Effector memory CD8-positive, alpha-beta T cell (primary cell): ENCODE measurements around the gene TOX2.
A peak's percentile ranks its signal among the peaks of the same experiment; 100 is the strongest.
"Not testable (repeated sequence)": the region's sequence is repeated elsewhere in the genome, so short reads cannot be mapped to it uniquely, and the experiment has no call there.

Experiments used
- ATAC-seq: fragments of 150-1000 bp; cut with Tn5 transposase; replicated peaks from 2 replicates; pipeline ENCODE4 v1.10.0; 2021; ENCODE audit warnings: mild to moderate bottlenecking, moderate library complexity
- DNase-seq, 3 experiments: peaks; one replicate each; pipeline ENCODE4 v3.0.0; 2021
- H3K27ac Mint-ChIP-seq, 2 donors: one replicate each; pipeline ENCODE4 v1.8.0; 2022; ENCODE audit warnings: mild to moderate bottlenecking in 2 of 2, mixed read lengths in 2 of 2, moderate library complexity in 2 of 2
- H3K27me3 Mint-ChIP-seq, 2 donors: one replicate each; pipeline ENCODE4 v1.8.0; 2022; ENCODE audit warnings: mixed read lengths in 2 of 2
- H3K36me3 Mint-ChIP-seq: one replicate; pipeline ENCODE4 v1.8.0; 2022; ENCODE audit warnings: mild to moderate bottlenecking, moderate library complexity, mixed read lengths; ENCODE audit not compliant: insufficient read depth
- H3K4me1 Mint-ChIP-seq, 2 donors: one replicate each; pipeline ENCODE4 v1.8.0; 2022; ENCODE audit warnings: low read depth in 2 of 2, mixed read lengths in 2 of 2
- H3K4me3 Mint-ChIP-seq, 2 donors: one replicate each; pipeline ENCODE4 v1.8.0; 2022; ENCODE audit warnings: mild to moderate bottlenecking in 2 of 2, mixed read lengths in 2 of 2, moderate library complexity in 2 of 2
- H3K9me3 Mint-ChIP-seq, 2 donors: one replicate each; pipeline ENCODE4 v1.8.0; 2022; ENCODE audit warnings: mixed read lengths in 2 of 2

Gene TOX2

GRCh38 chr20:44044712-44045111 is 130.1 kb downstream of the TOX2 start:
- not testable (repeated sequence) for H3K4me1 Mint-ChIP-seq, ATAC-seq, H3K27ac Mint-ChIP-seq, H3K36me3 Mint-ChIP-seq, H3K9me3 Mint-ChIP-seq, H3K4me3 Mint-ChIP-seq, DNase-seq
- H3K27me3 Mint-ChIP-seq, result peaks cover 5 to 53% of the 10 kb centered on the region in 2 donors

- H3K9me3 Mint-ChIP-seq, result no peaks in the 10 kb centered on the region
- no peak overlapping the region for H3K4me3 Mint-ChIP-seq
- no peak for ATAC-seq
- H3K36me3 Mint-ChIP-seq, result no peaks in the 10 kb centered on the region
- H3K27ac Mint-ChIP-seq, result no peak overlapping the region
- peaks cover 0 to 1% of the 10 kb centered on the region in 2 donors for H3K4me1 Mint-ChIP-seq
- peaks cover 0 to 15% of the 10 kb centered on the region in 2 donors for H3K27me3 Mint-ChIP-seq
- no peak for DNase-seq
Observed at GRCh38 chr20:44050327-44050726, 135.7 kb downstream of the TOX2 start.

GRCh38 chr20:44050925-44051660 is 136.4 kb downstream of the TOX2 start:
- H3K36me3 Mint-ChIP-seq, result no peaks in the 10 kb centered on the region
- ATAC-seq, result no peak
- H3K9me3 Mint-ChIP-seq, result no peaks in the 10 kb centered on the region
- no peak overlapping the region for H3K27ac Mint-ChIP-seq
- peaks cover 0 to 1% of the 10 kb centered on the region in 2 donors for H3K4me1 Mint-ChIP-seq
- H3K4me3 Mint-ChIP-seq, result no peak overlapping the region
- no peak for DNase-seq
- peaks cover 0 to 14% of the 10 kb centered on the region in 2 donors for H3K27me3 Mint-ChIP-seq

- no peaks in the 10 kb centered on the region for H3K36me3 Mint-ChIP-seq
- ATAC-seq (no peak), DNase-seq (no peak)
- peaks cover 0 to 1% of the 10 kb centered on the region in 2 donors for H3K4me1 Mint-ChIP-seq
- no peak overlapping the region for H3K27ac Mint-ChIP-seq
- peaks cover 0 to 14% of the 10 kb centered on the region in 2 donors for H3K27me3 Mint-ChIP-seq
- H3K4me3 Mint-ChIP-seq, result no peak overlapping the region
- no peaks in the 10 kb centered on the region for H3K9me3 Mint-ChIP-seq
Observed at GRCh38 chr20:44051661-44052000, 137.0 kb downstream of the TOX2 start.

- no peak for ATAC-seq
- Mint-ChIP-seq H3K36me3 (no peaks in the 10 kb centered on the region), H3K27me3 (peaks cover 0 to 16% of the 10 kb centered on the region in 2 donors), H3K9me3 (no peaks in the 10 kb centered on the region), H3K4me3 (no peak overlapping the region), H3K4me1 (peaks cover 0 to 1% of the 10 kb centered on the region in 2 donors), H3K27ac (no peak overlapping the region)
- DNase-seq, result no peak
Observed at GRCh38 chr20:44052166-44052565, 137.5 kb downstream of the TOX2 start.

GRCh38 chr20:44053046-44053445 is 138.4 kb downstream of the TOX2 start:
- H3K27ac Mint-ChIP-seq, result no peak overlapping the region
- no peaks in the 10 kb centered on the region for H3K9me3 Mint-ChIP-seq

GRCh38 chr20:44054118-44054517 is 139.5 kb downstream of the TOX2 start:
- H3K27me3 Mint-ChIP-seq, result peaks cover 0 to 26% of the 10 kb centered on the region in 2 donors
- DNase-seq, result no peak
- no peaks in the 10 kb centered on the region for H3K9me3 Mint-ChIP-seq
- no peak for ATAC-seq
- no peak overlapping the region for H3K4me3 Mint-ChIP-seq
- peaks cover 0 to 1% of the 10 kb centered on the region in 2 donors for H3K4me1 Mint-ChIP-seq
- H3K36me3 Mint-ChIP-seq, result no peaks in the 10 kb centered on the region
- no peak overlapping the region for H3K27ac Mint-ChIP-seq

More at GRCh38 chr20:44053046-44053445, 138.4 kb downstream of the TOX2 start:
- H3K27me3 Mint-ChIP-seq, result peaks cover 0 to 20% of the 10 kb centered on the region in 2 donors
- peaks cover 0 to 1% of the 10 kb centered on the region in 2 donors for H3K4me1 Mint-ChIP-seq
- DNase-seq (no peak), ATAC-seq (no peak)
- H3K4me3 Mint-ChIP-seq, result no peak overlapping the region
- H3K36me3 Mint-ChIP-seq, result no peaks in the 10 kb centered on the region

- no peaks in the 10 kb centered on the region for H3K9me3 Mint-ChIP-seq
Observed at GRCh38 chr20:44054849-44055248, 140.2 kb downstream of the TOX2 start.

GRCh38 chr20:44056010-44056698 is 141.5 kb downstream of the TOX2 start:
- Mint-ChIP-seq H3K4me3 (no peak overlapping the region), H3K27ac (no peak overlapping the region), H3K27me3 (peaks cover 0 to 26% of the 10 kb centered on the region in 2 donors), H3K9me3 (no peaks in the 10 kb centered on the region), H3K36me3 (no peaks in the 10 kb centered on the region), H3K4me1 (peaks cover 0 to 3% of the 10 kb centered on the region in 2 donors)
- ATAC-seq (peak; percentile 63), DNase-seq (peak; percentile 22 to 34 (median 28))

More at GRCh38 chr20:44054849-44055248, 140.2 kb downstream of the TOX2 start:
- no peak for DNase-seq
- Mint-ChIP-seq H3K4me3 (no peak overlapping the region), H3K27me3 (peaks cover 0 to 26% of the 10 kb centered on the region in 2 donors), H3K4me1 (peaks cover 0 to 1% of the 10 kb centered on the region in 2 donors), H3K27ac (no peak overlapping the region), H3K36me3 (no peaks in the 10 kb centered on the region)
- no peak for ATAC-seq

- Mint-ChIP-seq H3K27ac (no peak overlapping the region), H3K27me3 (peaks cover 0 to 26% of the 10 kb centered on the region in 2 donors), H3K9me3 (no peaks in the 10 kb centered on the region), H3K36me3 (no peaks in the 10 kb centered on the region), H3K4me3 (no peak overlapping the region), H3K4me1 (peaks cover 0 to 2% of the 10 kb centered on the region in 2 donors)
- DNase-seq, result no peak
- ATAC-seq, result no peak
Observed at GRCh38 chr20:44057698-44058675, 143.3 kb downstream of the TOX2 start.

- Mint-ChIP-seq H3K9me3 (no peaks in the 10 kb centered on the region), H3K36me3 (peaks cover 9% of the 10 kb centered on the region), H3K27me3 (peaks cover 0 to 24% of the 10 kb centered on the region in 2 donors), H3K4me3 (no peak overlapping the region), H3K27ac (no peak overlapping the region), H3K4me1 (peaks cover 9 to 14% of the 10 kb centered on the region in 2 donors)
- DNase-seq (no peak), ATAC-seq (no peak)
Observed at GRCh38 chr20:44064501-44065400, 150.1 kb downstream of the TOX2 start.
